ENCODE results near the gene RARA.

DNA sequence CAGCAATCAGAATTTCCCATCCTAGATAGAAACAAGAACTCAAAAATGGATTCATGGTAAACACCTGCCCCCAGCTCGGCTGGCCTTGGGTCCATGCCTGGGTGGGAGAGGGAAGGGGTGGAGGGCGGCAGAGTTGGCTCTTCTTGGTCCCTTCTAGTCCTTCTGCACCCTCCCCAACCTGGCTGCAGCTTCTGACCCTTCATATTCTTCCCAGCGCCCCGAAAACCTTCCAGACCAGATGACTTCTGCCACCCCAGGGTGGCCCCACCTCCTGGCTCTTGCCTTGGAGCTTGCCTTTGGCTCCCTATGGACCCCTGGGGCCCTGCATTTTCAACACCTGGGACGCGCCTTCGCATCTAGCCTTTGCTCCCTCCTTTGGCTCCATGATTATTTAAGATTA lies 60.9 kb downstream of the RARA start:
- TF ChIP-seq ZNF565 (CRISPR knock-in tag; conservative IDR thresholded peaks at IDR 0.05; ENCODE audit: low read depth): no peak
- no peak for TF ChIP-seq SNAI2 (CRISPR knock-in tag; IDR thresholded peaks at IDR 0.05)
- no peak for TF ChIP-seq ESRRG (CRISPR knock-in tag; IDR thresholded peaks at IDR 0.05)
- TF ChIP-seq, protein P1, sequence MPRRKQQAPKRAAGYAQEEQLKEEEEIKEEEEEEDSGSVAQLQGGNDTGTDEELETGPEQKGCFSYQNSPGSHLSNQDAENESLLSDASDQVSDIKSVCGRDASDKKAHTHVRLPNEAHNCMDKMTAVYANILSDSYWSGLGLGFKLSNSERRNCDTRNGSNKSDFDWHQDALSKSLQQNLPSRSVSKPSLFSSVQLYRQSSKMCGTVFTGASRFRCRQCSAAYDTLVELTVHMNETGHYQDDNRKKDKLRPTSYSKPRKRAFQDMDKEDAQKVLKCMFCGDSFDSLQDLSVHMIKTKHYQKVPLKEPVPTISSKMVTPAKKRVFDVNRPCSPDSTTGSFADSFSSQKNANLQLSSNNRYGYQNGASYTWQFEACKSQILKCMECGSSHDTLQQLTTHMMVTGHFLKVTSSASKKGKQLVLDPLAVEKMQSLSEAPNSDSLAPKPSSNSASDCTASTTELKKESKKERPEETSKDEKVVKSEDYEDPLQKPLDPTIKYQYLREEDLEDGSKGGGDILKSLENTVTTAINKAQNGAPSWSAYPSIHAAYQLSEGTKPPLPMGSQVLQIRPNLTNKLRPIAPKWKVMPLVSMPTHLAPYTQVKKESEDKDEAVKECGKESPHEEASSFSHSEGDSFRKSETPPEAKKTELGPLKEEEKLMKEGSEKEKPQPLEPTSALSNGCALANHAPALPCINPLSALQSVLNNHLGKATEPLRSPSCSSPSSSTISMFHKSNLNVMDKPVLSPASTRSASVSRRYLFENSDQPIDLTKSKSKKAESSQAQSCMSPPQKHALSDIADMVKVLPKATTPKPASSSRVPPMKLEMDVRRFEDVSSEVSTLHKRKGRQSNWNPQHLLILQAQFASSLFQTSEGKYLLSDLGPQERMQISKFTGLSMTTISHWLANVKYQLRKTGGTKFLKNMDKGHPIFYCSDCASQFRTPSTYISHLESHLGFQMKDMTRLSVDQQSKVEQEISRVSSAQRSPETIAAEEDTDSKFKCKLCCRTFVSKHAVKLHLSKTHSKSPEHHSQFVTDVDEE (CRISPR knock-in tag; IDR thresholded peaks at IDR 0.05): no peak
- TF ChIP-seq, protein P2, sequence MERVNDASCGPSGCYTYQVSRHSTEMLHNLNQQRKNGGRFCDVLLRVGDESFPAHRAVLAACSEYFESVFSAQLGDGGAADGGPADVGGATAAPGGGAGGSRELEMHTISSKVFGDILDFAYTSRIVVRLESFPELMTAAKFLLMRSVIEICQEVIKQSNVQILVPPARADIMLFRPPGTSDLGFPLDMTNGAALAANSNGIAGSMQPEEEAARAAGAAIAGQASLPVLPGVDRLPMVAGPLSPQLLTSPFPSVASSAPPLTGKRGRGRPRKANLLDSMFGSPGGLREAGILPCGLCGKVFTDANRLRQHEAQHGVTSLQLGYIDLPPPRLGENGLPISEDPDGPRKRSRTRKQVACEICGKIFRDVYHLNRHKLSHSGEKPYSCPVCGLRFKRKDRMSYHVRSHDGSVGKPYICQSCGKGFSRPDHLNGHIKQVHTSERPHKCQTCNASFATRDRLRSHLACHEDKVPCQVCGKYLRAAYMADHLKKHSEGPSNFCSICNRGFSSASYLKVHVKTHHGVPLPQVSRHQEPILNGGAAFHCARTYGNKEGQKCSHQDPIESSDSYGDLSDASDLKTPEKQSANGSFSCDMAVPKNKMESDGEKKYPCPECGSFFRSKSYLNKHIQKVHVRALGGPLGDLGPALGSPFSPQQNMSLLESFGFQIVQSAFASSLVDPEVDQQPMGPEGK (CRISPR knock-in tag; IDR thresholded peaks at IDR 0.05; ENCODE audit: borderline replicate concordance): no peak
- TF ChIP-seq ZFP3 (CRISPR knock-in tag; IDR thresholded peaks at IDR 0.05): no peak
- TF ChIP-seq, protein P3, sequence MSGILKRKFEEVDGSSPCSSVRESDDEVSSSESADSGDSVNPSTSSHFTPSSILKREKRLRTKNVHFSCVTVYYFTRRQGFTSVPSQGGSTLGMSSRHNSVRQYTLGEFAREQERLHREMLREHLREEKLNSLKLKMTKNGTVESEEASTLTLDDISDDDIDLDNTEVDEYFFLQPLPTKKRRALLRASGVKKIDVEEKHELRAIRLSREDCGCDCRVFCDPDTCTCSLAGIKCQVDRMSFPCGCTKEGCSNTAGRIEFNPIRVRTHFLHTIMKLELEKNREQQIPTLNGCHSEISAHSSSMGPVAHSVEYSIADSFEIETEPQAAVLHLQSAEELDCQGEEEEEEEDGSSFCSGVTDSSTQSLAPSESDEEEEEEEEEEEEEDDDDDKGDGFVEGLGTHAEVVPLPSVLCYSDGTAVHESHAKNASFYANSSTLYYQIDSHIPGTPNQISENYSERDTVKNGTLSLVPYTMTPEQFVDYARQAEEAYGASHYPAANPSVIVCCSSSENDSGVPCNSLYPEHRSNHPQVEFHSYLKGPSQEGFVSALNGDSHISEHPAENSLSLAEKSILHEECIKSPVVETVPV (CRISPR knock-in tag; IDR thresholded peaks at IDR 0.05): no peak
- TF ChIP-seq RARB (CRISPR knock-in tag; IDR thresholded peaks at IDR 0.05): no peak
- no peak for TF ChIP-seq BACH2 (CRISPR knock-in tag; IDR thresholded peaks at IDR 0.05; ENCODE audit: borderline replicate concordance)
- TF ChIP-seq TCF4 (CRISPR knock-in tag; IDR thresholded peaks at IDR 0.05; ENCODE audit: borderline replicate concordance): no peak
- TF ChIP-seq ZNF8 (CRISPR knock-in tag; IDR thresholded peaks at IDR 0.05): no peak
- no peak for TF ChIP-seq ZNF70 (CRISPR knock-in tag; IDR thresholded peaks at IDR 0.05)
- no peak for TF ChIP-seq ZC3H10 (CRISPR knock-in tag; IDR thresholded peaks at IDR 0.05)
